ENCODE results near the gene EXOSC7.

GRCh38 chr3:45023675-45024074 is 47.6 kb downstream of the EXOSC7 start:
- TF ChIP-seq TAF1 (IDR thresholded peaks at IDR 0.05; ENCODE audit: low read depth) (no peak), EGR1 (IDR thresholded peaks at IDR 0.05) (no peak), RAD21 (IDR thresholded peaks at IDR 0.05; ENCODE audit: low read depth) (no peak), REST (IDR thresholded peaks at IDR 0.05; ENCODE audit: low read depth) (no peak), MAX (IDR thresholded peaks at IDR 0.05) (no peak), CREB1 (IDR thresholded peaks at IDR 0.05; ENCODE audit: low read depth) (no peak), EP300 (IDR thresholded peaks at IDR 0.05; ENCODE audit: borderline replicate concordance) (no peak), YY1 (IDR thresholded peaks at IDR 0.05; ENCODE audit: low read depth) (no peak), FOXM1 (IDR thresholded peaks at IDR 0.05; ENCODE audit: borderline replicate concordance, low read depth) (no peak), CEBPB (IDR thresholded peaks at IDR 0.05) (no peak), ZBTB7A (IDR thresholded peaks at IDR 0.05; ENCODE audit: low read depth) (no peak), TCF12 (IDR thresholded peaks at IDR 0.05; ENCODE audit: low read depth) (no peak), USF1 (IDR thresholded peaks at IDR 0.05) (no peak)
